Testis (tissue), 2 donors: Measurements from ENCODE around the gene MAP6D1.

Experiments used
- CTCF ChIP-seq, 3 experiments: fragments of 450-650 bp in 2 of 3; fragments of 200-600 bp in 1 of 3; sonication (generic) in 1 of 3; IDR thresholded peaks; one replicate each; pipeline ENCODE4 v1.5.1; 2016 to 2019; ENCODE audit warnings: antibody characterized with exemption in 3 of 3, mild to moderate bottlenecking in 2 of 3, moderate library complexity in 1 of 3
- POLR2A ChIP-seq: fragments of 450-650 bp; IDR thresholded peaks from one replicate; pipeline ENCODE4 v1.6.1; 2017; ENCODE audit warnings: antibody characterized with exemption, mild to moderate bottlenecking, moderate library complexity

GRCh38 chr3:183822631-183823030, 2.7 kb downstream of the MAP6D1 start:
- TF ChIP-seq CTCF (IDR thresholded peaks at IDR 0.05) (no peak), POLR2A (no peak)
